Measurements from ENCODE around the gene SHD. TPM values are rescaled to one million over a fixed set of nuclear protein-coding genes. Genes with fewer than 3 reads are reported as not detected.
A peak's percentile ranks its signal among the peaks of the same experiment; 100 is the strongest.

SHD gene
- total and polyA plus RNA-seq, 9 of the 15 experiments (the other 6 are each of a cell fraction or from before 2014, with no cell fraction given): 0.05 to 0.62 (median 0.15) TPM; not detected in 5

DNA sequence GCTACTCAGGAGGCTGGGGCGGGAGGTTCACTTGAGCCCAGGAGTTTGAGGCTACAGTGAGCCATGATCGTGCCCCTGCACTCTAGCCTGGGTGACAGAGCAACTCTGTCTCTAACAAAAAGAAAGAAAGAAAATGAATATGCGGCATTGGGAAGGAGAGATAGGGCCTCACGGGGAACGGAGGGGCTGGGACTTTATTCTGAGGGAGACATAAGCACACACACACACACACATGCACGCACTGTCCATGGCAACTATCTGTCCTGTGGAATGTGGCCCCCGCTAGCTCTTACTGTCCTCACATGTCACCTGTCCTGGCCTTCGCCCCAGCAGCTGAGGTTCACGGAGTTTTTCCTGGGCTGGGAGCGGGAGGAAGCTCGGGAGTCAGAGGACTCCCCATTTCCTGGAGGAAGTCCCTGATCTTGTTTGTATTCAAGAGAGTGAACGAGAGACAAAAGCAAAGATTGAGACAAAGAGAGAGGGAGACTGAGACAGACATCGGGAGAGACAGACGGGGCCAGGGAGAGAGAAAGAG is 58.9 kb downstream of the SHD start (continued):
- TF ChIP-seq, protein P1, sequence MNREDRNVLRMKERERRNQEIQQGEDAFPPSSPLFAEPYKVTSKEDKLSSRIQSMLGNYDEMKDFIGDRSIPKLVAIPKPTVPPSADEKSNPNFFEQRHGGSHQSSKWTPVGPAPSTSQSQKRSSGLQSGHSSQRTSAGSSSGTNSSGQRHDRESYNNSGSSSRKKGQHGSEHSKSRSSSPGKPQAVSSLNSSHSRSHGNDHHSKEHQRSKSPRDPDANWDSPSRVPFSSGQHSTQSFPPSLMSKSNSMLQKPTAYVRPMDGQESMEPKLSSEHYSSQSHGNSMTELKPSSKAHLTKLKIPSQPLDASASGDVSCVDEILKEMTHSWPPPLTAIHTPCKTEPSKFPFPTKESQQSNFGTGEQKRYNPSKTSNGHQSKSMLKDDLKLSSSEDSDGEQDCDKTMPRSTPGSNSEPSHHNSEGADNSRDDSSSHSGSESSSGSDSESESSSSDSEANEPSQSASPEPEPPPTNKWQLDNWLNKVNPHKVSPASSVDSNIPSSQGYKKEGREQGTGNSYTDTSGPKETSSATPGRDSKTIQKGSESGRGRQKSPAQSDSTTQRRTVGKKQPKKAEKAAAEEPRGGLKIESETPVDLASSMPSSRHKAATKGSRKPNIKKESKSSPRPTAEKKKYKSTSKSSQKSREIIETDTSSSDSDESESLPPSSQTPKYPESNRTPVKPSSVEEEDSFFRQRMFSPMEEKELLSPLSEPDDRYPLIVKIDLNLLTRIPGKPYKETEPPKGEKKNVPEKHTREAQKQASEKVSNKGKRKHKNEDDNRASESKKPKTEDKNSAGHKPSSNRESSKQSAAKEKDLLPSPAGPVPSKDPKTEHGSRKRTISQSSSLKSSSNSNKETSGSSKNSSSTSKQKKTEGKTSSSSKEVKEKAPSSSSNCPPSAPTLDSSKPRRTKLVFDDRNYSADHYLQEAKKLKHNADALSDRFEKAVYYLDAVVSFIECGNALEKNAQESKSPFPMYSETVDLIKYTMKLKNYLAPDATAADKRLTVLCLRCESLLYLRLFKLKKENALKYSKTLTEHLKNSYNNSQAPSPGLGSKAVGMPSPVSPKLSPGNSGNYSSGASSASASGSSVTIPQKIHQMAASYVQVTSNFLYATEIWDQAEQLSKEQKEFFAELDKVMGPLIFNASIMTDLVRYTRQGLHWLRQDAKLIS (CRISPR knock-in tag; IDR thresholded peaks at IDR 0.05): no peak
- TF ChIP-seq SMAD1 (IDR thresholded peaks at IDR 0.05; ENCODE audit: low read depth, low read length, partially characterized antibody) (no peak), BRF1 (IDR thresholded peaks at IDR 0.05; ENCODE audit: borderline replicate concordance, extremely low read depth, insufficient read length) (no peak), SETDB1 (IDR thresholded peaks at IDR 0.05; ENCODE audit: low read length) (no peak), SIN3B (IDR thresholded peaks at IDR 0.05; ENCODE audit: low read depth) (no peak), NCOA4 (IDR thresholded peaks at IDR 0.05; ENCODE audit: partially characterized antibody) (no peak), ZNF197 (CRISPR knock-in tag; IDR thresholded peaks at IDR 0.05; ENCODE audit: low read depth) (no peak), ZSCAN29 (IDR thresholded peaks at IDR 0.05) (no peak), HMGN3 (IDR thresholded peaks at IDR 0.05; ENCODE audit: borderline replicate concordance, extremely low read depth, insufficient read length, low read depth, low read length) (no peak), NEUROD1 (IDR thresholded peaks at IDR 0.05; ENCODE audit: borderline replicate concordance, low read depth, low read length, partially characterized antibody) (no peak), NCOR1 (IDR thresholded peaks at IDR 0.05) (no peak), PCBP2 (IDR thresholded peaks at IDR 0.05; ENCODE audit: low read depth, low read length, poor library complexity, severe bottlenecking) (no peak), FIP1L1 (IDR thresholded peaks at IDR 0.05; ENCODE audit: low read depth, low read length, poor library complexity, severe bottlenecking) (no peak), SUPT5H (IDR thresholded peaks at IDR 0.05) (peak; percentile 45; the same call in 1 of the 2 replicates), L3MBTL2 (IDR thresholded peaks at IDR 0.05) (peak; percentile 71), ZBTB1 (CRISPR knock-in tag; IDR thresholded peaks at IDR 0.05; ENCODE audit: borderline replicate concordance, low read depth) (no peak), KDM5B (IDR thresholded peaks at IDR 0.05; ENCODE audit: insufficient replicate concordance, low read depth, low read length) (no peak), ZNF253 (CRISPR knock-in tag; conservative IDR thresholded peaks at IDR 0.05) (no peak)
- TF ChIP-seq, protein P2, sequence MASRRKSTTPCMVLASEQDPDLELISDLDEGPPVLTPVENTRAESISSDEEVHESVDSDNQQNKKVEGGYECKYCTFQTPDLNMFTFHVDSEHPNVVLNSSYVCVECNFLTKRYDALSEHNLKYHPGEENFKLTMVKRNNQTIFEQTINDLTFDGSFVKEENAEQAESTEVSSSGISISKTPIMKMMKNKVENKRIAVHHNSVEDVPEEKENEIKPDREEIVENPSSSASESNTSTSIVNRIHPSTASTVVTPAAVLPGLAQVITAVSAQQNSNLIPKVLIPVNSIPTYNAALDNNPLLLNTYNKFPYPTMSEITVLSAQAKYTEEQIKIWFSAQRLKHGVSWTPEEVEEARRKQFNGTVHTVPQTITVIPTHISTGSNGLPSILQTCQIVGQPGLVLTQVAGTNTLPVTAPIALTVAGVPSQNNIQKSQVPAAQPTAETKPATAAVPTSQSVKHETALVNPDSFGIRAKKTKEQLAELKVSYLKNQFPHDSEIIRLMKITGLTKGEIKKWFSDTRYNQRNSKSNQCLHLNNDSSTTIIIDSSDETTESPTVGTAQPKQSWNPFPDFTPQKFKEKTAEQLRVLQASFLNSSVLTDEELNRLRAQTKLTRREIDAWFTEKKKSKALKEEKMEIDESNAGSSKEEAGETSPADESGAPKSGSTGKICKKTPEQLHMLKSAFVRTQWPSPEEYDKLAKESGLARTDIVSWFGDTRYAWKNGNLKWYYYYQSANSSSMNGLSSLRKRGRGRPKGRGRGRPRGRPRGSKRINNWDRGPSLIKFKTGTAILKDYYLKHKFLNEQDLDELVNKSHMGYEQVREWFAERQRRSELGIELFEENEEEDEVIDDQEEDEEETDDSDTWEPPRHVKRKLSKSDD (conservative IDR thresholded peaks at IDR 0.05; ENCODE audit: low read length): no peak
- TF ChIP-seq, protein P3, sequence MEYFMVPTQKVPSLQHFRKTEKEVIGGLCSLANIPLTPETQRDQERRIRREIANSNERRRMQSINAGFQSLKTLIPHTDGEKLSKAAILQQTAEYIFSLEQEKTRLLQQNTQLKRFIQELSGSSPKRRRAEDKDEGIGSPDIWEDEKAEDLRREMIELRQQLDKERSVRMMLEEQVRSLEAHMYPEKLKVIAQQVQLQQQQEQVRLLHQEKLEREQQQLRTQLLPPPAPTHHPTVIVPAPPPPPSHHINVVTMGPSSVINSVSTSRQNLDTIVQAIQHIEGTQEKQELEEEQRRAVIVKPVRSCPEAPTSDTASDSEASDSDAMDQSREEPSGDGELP (CRISPR knock-in tag; IDR thresholded peaks at IDR 0.05; ENCODE audit: borderline replicate concordance): peak; percentile 41; the same call in 1 of the 2 replicates
- TF ChIP-seq, protein P4, sequence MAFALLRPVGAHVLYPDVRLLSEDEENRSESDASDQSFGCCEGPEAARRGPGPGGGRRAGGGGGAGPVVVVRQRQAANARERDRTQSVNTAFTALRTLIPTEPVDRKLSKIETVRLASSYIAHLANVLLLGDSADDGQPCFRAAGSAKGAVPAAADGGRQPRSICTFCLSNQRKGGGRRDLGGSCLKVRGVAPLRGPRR (CRISPR knock-in tag; IDR thresholded peaks at IDR 0.05): no peak
